ENCODE measurements around the gene NKX2-1. TPM values are rescaled to one million over a fixed set of nuclear protein-coding genes. Genes with fewer than 3 reads are reported as not detected.

The NKX2-1 gene
- total RNA-seq, 1 donor from 2014 or later: not detected

DNA sequence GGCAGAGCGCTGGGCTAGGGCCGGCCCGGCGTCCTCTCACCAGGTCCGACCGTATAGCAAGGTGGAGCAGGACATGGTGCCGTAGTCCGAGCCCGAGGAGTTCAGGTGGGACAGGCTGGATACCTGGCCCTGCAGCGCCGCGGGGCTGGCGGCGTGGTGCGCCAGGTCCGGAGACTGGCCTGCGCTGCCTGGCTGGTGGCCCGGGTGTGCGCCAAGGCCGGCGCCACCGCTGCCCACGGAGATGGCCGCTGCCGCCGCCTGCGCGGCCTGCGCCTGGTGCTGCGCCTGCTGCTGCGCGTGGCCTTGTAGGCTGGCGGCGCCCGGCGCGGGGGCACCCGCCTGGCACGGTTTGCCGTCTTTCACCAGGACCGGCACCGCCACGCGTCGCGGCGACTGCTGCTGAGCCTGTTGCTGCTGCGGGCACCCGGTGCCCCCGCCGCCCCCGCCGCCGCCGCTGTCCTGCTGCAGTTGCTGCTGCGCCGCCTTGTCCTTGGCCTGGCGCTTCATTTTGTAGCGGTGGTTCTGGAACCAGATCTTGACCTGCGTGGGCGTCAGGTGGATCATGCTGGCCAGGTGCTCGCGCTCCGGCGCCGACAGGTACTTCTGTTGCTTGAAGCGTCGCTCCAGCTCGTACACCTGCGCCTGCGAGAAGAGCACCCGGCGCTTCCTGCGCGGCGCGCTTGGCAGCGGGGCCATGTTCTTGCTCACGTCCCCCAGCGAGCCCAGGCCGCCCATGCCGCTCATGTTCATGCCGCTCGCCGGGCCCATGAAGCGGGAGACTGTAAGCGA, 2.6 kb downstream of the NKX2-1 start:
- Mint-ChIP-seq H3K27me3 (ENCODE audit: low read depth, unreplicated experiment) (peaks cover 70% of the 10 kb centered on the region), H3K9me3 (ENCODE audit: unreplicated experiment) (peaks cover 12% of the 10 kb centered on the region), H3K4me3 (ENCODE audit: unreplicated experiment) (no peak overlapping the region), H3K36me3 (ENCODE audit: low read depth, unreplicated experiment) (peaks cover 3% of the 10 kb centered on the region), H3K27ac (ENCODE audit: unreplicated experiment) (peak overlapping the region; percentile 72), H3K4me1 (ENCODE audit: low read depth, unreplicated experiment) (peaks cover 2% of the 10 kb centered on the region)
- H3K27ac ChIP-seq (ENCODE audit: low read depth, low read length): no peak overlapping the region
- DNase-seq (ENCODE audit: low read depth) (no peak), FAIRE-seq (no peak)
- H3K9me3 ChIP-seq (ENCODE audit: insufficient read depth, low read depth, low read length): peaks cover 4% of the 10 kb centered on the region
- H3K4me2 ChIP-seq (ENCODE audit: low read length): no peak overlapping the region
- peaks cover 6% of the 10 kb centered on the region for H3K4me1 ChIP-seq (ENCODE audit: insufficient read depth, low read length)
- TF ChIP-seq, protein P1, sequence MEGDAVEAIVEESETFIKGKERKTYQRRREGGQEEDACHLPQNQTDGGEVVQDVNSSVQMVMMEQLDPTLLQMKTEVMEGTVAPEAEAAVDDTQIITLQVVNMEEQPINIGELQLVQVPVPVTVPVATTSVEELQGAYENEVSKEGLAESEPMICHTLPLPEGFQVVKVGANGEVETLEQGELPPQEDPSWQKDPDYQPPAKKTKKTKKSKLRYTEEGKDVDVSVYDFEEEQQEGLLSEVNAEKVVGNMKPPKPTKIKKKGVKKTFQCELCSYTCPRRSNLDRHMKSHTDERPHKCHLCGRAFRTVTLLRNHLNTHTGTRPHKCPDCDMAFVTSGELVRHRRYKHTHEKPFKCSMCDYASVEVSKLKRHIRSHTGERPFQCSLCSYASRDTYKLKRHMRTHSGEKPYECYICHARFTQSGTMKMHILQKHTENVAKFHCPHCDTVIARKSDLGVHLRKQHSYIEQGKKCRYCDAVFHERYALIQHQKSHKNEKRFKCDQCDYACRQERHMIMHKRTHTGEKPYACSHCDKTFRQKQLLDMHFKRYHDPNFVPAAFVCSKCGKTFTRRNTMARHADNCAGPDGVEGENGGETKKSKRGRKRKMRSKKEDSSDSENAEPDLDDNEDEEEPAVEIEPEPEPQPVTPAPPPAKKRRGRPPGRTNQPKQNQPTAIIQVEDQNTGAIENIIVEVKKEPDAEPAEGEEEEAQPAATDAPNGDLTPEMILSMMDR (IDR thresholded peaks at IDR 0.05; ENCODE audit: insufficient read depth, low read depth, low read length): no peak
- peak; percentile 90 for TF ChIP-seq EZH2 (IDR thresholded peaks at IDR 0.05; ENCODE audit: insufficient read depth, low read length)
- H3K4me3 ChIP-seq (ENCODE audit: insufficient read depth, low read depth, low read length): no peak overlapping the region
- H3K9ac ChIP-seq (ENCODE audit: low read length): no peak overlapping the region
- H3K79me2 ChIP-seq (ENCODE audit: insufficient read depth, low read length): no peaks in the 10 kb centered on the region
- H4K20me1 ChIP-seq (ENCODE audit: insufficient read depth, low read length): no peaks in the 10 kb centered on the region
- no peaks in the 10 kb centered on the region for H3K36me3 ChIP-seq (ENCODE audit: insufficient read depth, low read length)
- H2AFZ ChIP-seq (ENCODE audit: low read depth, low read length): no peak overlapping the region
- peaks cover 81% of the 10 kb centered on the region for H3K27me3 ChIP-seq (ENCODE audit: insufficient read depth, low read length)

DNA sequence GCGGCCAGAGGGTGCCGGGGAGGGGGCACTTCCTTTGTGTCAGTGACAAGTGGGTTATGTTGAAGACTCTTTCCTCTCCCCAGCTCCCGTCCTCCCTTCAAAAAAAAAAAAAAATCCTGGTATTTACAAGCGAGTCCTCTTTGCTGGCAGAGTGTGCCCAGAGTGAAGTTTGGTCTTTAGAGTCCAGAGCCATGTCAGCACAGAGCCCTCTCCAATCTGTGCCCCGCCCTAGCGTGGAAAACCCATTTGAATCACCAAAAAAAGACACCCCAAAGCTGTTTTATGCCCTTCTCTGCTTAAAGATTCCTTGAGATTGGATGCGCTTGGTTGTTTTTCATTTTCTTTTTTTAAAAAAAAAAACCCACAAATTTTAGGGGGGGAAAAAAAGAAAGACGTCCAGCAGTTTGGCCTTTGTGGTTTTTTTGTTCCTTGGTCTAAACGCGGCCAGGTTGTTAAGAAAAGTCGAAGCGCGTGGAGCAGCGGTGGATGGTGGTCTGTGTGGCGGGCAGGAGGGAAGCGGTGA, 3.3 kb downstream of the NKX2-1 start:
- Histone ChIP-seq H3K9ac (ENCODE audit: low read length) (no peak overlapping the region), H4K20me1 (ENCODE audit: insufficient read depth, low read length) (no peaks in the 10 kb centered on the region), H3K4me3 (ENCODE audit: insufficient read depth, low read depth, low read length) (no peak overlapping the region), H3K36me3 (ENCODE audit: insufficient read depth, low read length) (no peaks in the 10 kb centered on the region), H3K9me3 (ENCODE audit: insufficient read depth, low read depth, low read length) (peaks cover 4% of the 10 kb centered on the region), H3K27me3 (ENCODE audit: insufficient read depth, low read length) (peaks cover 81% of the 10 kb centered on the region), H3K4me2 (ENCODE audit: low read length) (no peak overlapping the region), H3K4me1 (ENCODE audit: insufficient read depth, low read length) (peaks cover 6% of the 10 kb centered on the region), H2AFZ (ENCODE audit: low read depth, low read length) (no peak overlapping the region), H3K27ac (ENCODE audit: low read depth, low read length) (no peak overlapping the region), H3K79me2 (ENCODE audit: insufficient read depth, low read length) (no peaks in the 10 kb centered on the region)
- H3K36me3 Mint-ChIP-seq (ENCODE audit: low read depth, unreplicated experiment): peaks cover 3% of the 10 kb centered on the region
- H3K27ac Mint-ChIP-seq (ENCODE audit: unreplicated experiment): peak overlapping the region; percentile 72
- no peak overlapping the region for H3K4me3 Mint-ChIP-seq (ENCODE audit: unreplicated experiment)
- TF ChIP-seq, protein P1 (IDR thresholded peaks at IDR 0.05; ENCODE audit: insufficient read depth, low read depth, low read length): no peak
- no peak for TF ChIP-seq EZH2 (IDR thresholded peaks at IDR 0.05; ENCODE audit: insufficient read depth, low read length)
- peaks cover 2% of the 10 kb centered on the region for H3K4me1 Mint-ChIP-seq (ENCODE audit: low read depth, unreplicated experiment)
- H3K9me3 Mint-ChIP-seq (ENCODE audit: unreplicated experiment): peaks cover 11% of the 10 kb centered on the region
- DNase-seq (ENCODE audit: low read depth): no peak
- FAIRE-seq: no peak
- H3K27me3 Mint-ChIP-seq (ENCODE audit: low read depth, unreplicated experiment): peaks cover 70% of the 10 kb centered on the region

All from astrocyte (in vitro differentiated cells and primary cell).